Loucy (cell line): Measurements from ENCODE around the gene RASSF10.

ENCODE experiments used
- EZH2phosphoT487 ChIP-seq: fragments of 200-600 bp; IDR thresholded peaks from 2 replicates; pipeline ENCODE4 v1.6.1; 2018; ENCODE audit warnings: antibody characterized with exemption, mild to moderate bottlenecking, moderate library complexity, borderline replicate concordance
- TF ChIP-seq, protein P1 (sequence below): fragments of 200-600 bp; sonication (generic); conservative IDR thresholded peaks from 2 replicates; pipeline ENCODE4 v1.5.1; 2014; ENCODE audit warnings: mild to moderate bottlenecking, antibody characterized with exemption, low read length

DNA sequence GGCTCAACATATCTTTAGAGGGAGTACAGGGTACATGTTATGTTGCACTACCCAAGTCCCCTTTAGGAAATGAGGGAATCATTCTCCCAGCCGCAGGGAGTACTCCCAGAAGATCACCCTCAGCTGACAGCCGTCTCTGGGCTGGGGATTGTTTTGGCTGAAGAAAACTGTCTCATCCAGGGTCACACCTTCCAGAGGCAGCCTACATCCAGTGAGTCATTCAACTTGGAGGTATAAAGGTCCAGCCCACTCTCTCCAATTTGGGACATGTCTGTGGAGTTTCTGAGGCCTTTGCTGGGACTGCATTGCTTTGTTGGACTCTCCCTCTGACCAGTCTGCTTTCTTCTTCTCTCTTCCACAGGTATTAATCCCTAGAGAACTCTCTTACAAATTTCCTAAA lies 42.1 kb downstream of the RASSF10 start:
- TF ChIP-seq, protein P1, sequence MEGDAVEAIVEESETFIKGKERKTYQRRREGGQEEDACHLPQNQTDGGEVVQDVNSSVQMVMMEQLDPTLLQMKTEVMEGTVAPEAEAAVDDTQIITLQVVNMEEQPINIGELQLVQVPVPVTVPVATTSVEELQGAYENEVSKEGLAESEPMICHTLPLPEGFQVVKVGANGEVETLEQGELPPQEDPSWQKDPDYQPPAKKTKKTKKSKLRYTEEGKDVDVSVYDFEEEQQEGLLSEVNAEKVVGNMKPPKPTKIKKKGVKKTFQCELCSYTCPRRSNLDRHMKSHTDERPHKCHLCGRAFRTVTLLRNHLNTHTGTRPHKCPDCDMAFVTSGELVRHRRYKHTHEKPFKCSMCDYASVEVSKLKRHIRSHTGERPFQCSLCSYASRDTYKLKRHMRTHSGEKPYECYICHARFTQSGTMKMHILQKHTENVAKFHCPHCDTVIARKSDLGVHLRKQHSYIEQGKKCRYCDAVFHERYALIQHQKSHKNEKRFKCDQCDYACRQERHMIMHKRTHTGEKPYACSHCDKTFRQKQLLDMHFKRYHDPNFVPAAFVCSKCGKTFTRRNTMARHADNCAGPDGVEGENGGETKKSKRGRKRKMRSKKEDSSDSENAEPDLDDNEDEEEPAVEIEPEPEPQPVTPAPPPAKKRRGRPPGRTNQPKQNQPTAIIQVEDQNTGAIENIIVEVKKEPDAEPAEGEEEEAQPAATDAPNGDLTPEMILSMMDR, result no peak
- TF ChIP-seq EZH2phosphoT487, result no peak
